HepG2 (cell line): ENCODE data around the gene PRM3. TPM values are rescaled to one million over a fixed set of nuclear protein-coding genes. Genes with fewer than 3 reads are reported as not detected.
A peak's percentile ranks its signal among the peaks of the same experiment; 100 is the strongest.

Experiments used
- BRD4 ChIP-seq: sonication (generic); formaldehyde crosslinking; IDR thresholded peaks from 2 replicates; pipeline ENCODE4 v1.4.0; 2020; ENCODE audit warnings: missing genetic modification reagents
- CBX5 ChIP-seq: sonication (generic); formaldehyde crosslinking; IDR thresholded peaks from 2 replicates; pipeline ENCODE4 v1.4.0; 2020; ENCODE audit warnings: missing genetic modification reagents, borderline replicate concordance
- CHD2 ChIP-seq: IDR thresholded peaks from 2 replicates; pipeline ENCODE4 v1.6.1; 2011; ENCODE audit warnings: low read depth, low read length, improper control_type of control experiment
- IRX3 ChIP-seq: sonication (generic); formaldehyde crosslinking; IDR thresholded peaks from 2 replicates; pipeline ENCODE4 v1.8.1; 2023; ENCODE audit warnings: mild to moderate bottlenecking, low read depth, missing genetic modification reagents, borderline replicate concordance
- RAD21 ChIP-seq: fragments of 450-650 bp; formaldehyde crosslinking; IDR thresholded peaks from 2 replicates; pipeline ENCODE4 v1.5.0; 2020; ENCODE audit warnings: mild to moderate bottlenecking
- SAFB2 ChIP-seq: sonication (generic); formaldehyde crosslinking; IDR thresholded peaks from 2 replicates; pipeline ENCODE4 v1.5.1; 2020; ENCODE audit warnings: missing genetic modification reagents, low read depth, mild to moderate bottlenecking, borderline replicate concordance
- SOX6 ChIP-seq, 2 experiments: fragments of 450-650 bp in 1 of 2; sonication (generic) in 1 of 2; formaldehyde crosslinking in 1 of 2; IDR thresholded peaks; 2 replicates each; pipeline versions ENCODE4 v1.4.0 to v1.6.1; 2017 to 2020; ENCODE audit warnings: antibody characterized with exemption in 1 of 2, mild to moderate bottlenecking in 1 of 2, missing genetic modification reagents in 1 of 2
- SRY ChIP-seq: sonication (generic); formaldehyde crosslinking; IDR thresholded peaks from 2 replicates; pipeline ENCODE4 v1.8.0; 2022; ENCODE audit warnings: mild to moderate bottlenecking, missing genetic modification reagents
- ZMAT3 ChIP-seq: sonication (generic); formaldehyde crosslinking; conservative IDR thresholded peaks from 2 replicates; pipeline ENCODE4 v1.7.0; 2021; ENCODE audit warnings: missing genetic modification reagents
- ZNF563 ChIP-seq: sonication (generic); formaldehyde crosslinking; IDR thresholded peaks from 2 replicates; pipeline ENCODE4 v1.8.0; 2022; ENCODE audit warnings: mild to moderate bottlenecking, moderate library complexity, missing genetic modification reagents
- ZNF878 ChIP-seq: sonication (generic); formaldehyde crosslinking; IDR thresholded peaks from 2 replicates; pipeline ENCODE4 v1.8.1; 2023; ENCODE audit warnings: mild to moderate bottlenecking, missing genetic modification reagents, moderate library complexity
- polyA plus RNA-seq, 8 experiments: library from polyadenylated mRNA; depleted of rRNA in 3 of 8; stranded (reverse) in 7 of 8; unstranded in 1 of 8; fragments of >200 nt; fragmentation: Illumina TruSeq in 4 of 8; extraction: Trizol in 4 of 8; gene quantifications; 2 replicates each; pipeline versions ENCODE4 v1.2.1 to v1.2.3, GENCODE V29; 2011 to 2016; ENCODE audit warnings: low read depth in 4 of 8, missing spikeins in 1 of 8, mixed read lengths in 1 of 8; ENCODE audit not compliant: insufficient read depth in 1 of 8
- total RNA-seq, 5 experiments: library from RNA; depleted of rRNA; stranded (reverse); fragments of >200 nt; fragmentation: Illumina TruSeq; extraction: Trizol; gene quantifications; 2 replicates each; pipeline ENCODE4 v1.2.3, GENCODE V29; 2016; ENCODE audit warnings: low read depth in 1 of 5
- TF ChIP-seq, protein P1 (sequence below): sonication (generic); formaldehyde crosslinking; IDR thresholded peaks from 2 replicates; pipeline ENCODE4 v1.4.0; 2020; ENCODE audit warnings: mild to moderate bottlenecking, missing genetic modification reagents
- TF ChIP-seq, protein P2 (sequence below): sonication (generic); formaldehyde crosslinking; IDR thresholded peaks from 2 replicates; pipeline ENCODE4 v1.5.0; 2020; ENCODE audit warnings: missing genetic modification reagents
- TF ChIP-seq, protein P3 (sequence below): sonication (generic); formaldehyde crosslinking; IDR thresholded peaks from 2 replicates; pipeline ENCODE4 v1.4.0; 2020; ENCODE audit warnings: missing genetic modification reagents, mild to moderate bottlenecking, borderline replicate concordance
- TF ChIP-seq, protein P4 (sequence below): IDR thresholded peaks from 2 replicates; pipeline ENCODE4 v1.6.1; 2012; ENCODE audit warnings: low read depth, low read length, improper control_type of control experiment

Gene PRM3
- total and polyA plus RNA-seq, 2 of the 13 experiments (the other 11 are each of a cell fraction or from before 2014, with no cell fraction given): not detected

DNA sequence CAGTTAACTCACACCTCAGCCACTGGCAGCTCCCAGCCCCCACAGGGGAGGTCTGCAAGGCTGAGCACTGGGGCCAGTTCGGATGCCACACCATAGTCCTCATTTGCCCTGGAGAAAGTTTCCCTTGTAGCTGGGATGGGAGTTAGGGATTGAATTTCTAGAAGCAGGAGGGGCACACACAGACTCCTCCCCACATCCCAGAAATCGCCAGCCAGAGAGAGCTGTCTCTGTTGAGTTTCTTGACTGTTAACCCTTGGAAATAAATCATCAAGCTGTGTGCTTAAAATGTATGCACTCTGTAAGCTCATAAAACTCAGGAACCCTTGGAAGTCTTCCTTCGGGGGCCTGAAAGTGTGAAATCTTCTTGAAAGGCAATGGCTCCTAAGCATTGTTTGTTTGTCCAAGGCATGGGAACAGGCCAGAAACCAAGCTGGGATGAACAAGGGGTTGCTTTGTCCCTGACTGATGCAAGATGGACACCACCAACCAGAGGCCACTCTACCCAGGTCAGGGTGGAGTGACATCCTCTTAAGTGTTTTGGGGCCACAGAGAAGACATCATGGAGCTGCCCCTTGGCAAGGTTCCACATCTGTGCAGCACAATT is 394 bp upstream of the PRM3 start (continued):
- TF ChIP-seq, protein P1, sequence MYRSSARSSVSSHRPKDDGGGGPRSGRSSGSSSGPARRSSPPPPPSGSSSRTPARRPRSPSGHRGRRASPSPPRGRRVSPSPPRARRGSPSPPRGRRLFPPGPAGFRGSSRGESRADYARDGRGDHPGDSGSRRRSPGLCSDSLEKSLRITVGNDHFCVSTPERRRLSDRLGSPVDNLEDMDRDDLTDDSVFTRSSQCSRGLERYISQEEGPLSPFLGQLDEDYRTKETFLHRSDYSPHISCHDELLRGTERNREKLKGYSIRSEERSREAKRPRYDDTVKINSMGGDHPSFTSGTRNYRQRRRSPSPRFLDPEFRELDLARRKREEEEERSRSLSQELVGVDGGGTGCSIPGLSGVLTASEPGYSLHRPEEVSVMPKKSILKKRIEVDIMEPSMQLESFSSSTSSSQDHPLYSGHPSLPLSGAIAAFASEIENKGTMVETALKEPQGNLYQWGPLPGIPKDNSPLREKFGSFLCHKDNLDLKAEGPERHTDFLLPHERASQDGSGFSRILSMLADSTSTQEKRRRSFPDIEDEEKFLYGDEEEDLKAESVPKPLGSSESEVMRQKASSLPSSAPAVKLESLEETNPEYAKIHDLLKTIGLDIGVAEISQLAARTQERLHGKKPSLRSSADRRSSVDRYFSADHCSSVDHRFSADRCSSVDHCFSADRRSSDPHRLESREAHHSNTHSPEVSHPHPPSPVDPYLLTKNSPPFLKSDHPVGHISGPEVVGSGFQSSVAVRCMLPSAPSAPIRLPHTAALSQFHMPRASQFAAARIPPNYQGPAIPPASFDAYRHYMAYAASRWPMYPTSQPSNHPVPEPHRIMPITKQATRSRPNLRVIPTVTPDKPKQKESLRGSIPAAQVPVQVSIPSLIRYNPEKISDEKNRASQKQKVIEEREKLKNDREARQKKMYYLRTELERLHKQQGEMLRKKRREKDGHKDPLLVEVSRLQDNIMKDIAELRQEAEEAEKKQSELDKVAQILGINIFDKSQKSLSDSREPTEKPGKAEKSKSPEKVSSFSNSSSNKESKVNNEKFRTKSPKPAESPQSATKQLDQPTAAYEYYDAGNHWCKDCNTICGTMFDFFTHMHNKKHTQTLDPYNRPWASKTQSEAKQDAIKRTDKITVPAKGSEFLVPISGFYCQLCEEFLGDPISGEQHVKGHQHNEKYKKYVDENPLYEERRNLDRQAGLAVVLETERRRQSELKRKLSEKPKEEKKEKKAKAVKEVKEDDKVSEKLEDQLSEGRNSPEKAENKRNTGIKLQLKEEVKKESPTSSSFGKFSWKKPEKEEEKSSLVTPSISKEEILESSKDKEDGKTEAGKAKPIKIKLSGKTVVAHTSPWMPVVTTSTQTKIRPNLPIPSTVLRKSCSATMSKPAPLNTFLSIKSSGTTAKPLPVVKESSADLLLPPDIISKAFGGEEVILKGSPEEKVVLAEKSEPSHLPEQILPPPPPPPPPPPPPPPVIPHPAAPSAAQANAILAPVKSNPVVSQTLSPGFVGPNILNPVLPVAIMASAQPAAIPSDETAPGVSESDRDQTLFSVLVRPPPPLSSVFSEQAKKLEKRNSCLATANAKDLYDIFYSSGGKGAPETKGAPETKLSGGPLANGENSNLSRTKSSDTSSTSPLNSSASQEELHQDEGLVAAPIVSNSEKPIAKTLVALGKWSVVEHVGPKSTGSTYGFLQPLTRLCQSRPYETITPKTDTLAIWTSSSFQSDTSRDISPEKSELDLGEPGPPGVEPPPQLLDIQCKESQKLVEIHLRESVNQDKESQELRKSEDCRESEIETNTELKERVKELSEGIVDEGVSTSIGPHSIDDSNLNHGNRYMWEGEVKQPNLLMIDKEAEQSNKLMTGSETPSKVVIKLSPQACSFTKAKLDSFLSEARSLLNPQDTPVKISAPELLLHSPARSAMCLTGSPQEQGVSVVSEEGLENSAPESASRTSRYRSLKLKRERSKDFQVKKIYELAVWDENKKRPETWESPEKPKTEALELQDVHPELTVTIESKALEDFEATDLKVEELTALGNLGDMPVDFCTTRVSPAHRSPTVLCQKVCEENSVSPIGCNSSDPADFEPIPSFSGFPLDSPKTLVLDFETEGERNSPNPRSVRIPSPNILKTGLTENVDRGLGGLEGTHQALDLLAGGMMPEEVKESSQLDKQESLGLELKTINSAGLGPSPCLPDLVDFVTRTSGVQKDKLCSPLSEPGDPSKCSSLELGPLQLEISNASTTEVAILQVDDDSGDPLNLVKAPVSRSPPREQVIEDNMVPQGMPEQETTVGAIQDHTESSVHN (CRISPR knock-in tag): no peak
- TF ChIP-seq, protein P2, sequence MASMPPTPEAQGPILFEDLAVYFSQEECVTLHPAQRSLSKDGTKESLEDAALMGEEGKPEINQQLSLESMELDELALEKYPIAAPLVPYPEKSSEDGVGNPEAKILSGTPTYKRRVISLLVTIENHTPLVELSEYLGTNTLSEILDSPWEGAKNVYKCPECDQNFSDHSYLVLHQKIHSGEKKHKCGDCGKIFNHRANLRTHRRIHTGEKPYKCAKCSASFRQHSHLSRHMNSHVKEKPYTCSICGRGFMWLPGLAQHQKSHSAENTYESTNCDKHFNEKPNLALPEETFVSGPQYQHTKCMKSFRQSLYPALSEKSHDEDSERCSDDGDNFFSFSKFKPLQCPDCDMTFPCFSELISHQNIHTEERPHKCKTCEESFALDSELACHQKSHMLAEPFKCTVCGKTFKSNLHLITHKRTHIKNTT (CRISPR knock-in tag): no peak
- TF ChIP-seq ZMAT3 (CRISPR knock-in tag) (no peak), ZNF563 (CRISPR knock-in tag) (no peak), CHD2 (no peak; the same call in 1 of the 2 replicates), RAD21 (CRISPR knock-in tag) (0 out of 2 replicates have a peak, but pooled peaks have one; percentile 22), SRY (CRISPR knock-in tag) (0 out of 2 replicates have a peak, but pooled peaks have one; percentile 12), BRD4 (peak; percentile 82), SAFB2 (peak; percentile 26; the same call in 1 of the 2 replicates), SOX6 (IDR thresholded peaks at IDR 0.05) (no peak), SOX6 (CRISPR knock-in tag; IDR thresholded peaks at IDR 0.05) (peak; percentile 11), ZNF878 (CRISPR knock-in tag) (peak; percentile 52; the same call in 1 of the 2 replicates), IRX3 (no peak), CBX5 (CRISPR knock-in tag) (peak; percentile 85; the same call in 1 of the 2 replicates)
- TF ChIP-seq, protein P3, sequence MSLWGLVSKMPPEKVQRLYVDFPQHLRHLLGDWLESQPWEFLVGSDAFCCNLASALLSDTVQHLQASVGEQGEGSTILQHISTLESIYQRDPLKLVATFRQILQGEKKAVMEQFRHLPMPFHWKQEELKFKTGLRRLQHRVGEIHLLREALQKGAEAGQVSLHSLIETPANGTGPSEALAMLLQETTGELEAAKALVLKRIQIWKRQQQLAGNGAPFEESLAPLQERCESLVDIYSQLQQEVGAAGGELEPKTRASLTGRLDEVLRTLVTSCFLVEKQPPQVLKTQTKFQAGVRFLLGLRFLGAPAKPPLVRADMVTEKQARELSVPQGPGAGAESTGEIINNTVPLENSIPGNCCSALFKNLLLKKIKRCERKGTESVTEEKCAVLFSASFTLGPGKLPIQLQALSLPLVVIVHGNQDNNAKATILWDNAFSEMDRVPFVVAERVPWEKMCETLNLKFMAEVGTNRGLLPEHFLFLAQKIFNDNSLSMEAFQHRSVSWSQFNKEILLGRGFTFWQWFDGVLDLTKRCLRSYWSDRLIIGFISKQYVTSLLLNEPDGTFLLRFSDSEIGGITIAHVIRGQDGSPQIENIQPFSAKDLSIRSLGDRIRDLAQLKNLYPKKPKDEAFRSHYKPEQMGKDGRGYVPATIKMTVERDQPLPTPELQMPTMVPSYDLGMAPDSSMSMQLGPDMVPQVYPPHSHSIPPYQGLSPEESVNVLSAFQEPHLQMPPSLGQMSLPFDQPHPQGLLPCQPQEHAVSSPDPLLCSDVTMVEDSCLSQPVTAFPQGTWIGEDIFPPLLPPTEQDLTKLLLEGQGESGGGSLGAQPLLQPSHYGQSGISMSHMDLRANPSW (CRISPR knock-in tag): no peak
- TF ChIP-seq, protein P4, sequence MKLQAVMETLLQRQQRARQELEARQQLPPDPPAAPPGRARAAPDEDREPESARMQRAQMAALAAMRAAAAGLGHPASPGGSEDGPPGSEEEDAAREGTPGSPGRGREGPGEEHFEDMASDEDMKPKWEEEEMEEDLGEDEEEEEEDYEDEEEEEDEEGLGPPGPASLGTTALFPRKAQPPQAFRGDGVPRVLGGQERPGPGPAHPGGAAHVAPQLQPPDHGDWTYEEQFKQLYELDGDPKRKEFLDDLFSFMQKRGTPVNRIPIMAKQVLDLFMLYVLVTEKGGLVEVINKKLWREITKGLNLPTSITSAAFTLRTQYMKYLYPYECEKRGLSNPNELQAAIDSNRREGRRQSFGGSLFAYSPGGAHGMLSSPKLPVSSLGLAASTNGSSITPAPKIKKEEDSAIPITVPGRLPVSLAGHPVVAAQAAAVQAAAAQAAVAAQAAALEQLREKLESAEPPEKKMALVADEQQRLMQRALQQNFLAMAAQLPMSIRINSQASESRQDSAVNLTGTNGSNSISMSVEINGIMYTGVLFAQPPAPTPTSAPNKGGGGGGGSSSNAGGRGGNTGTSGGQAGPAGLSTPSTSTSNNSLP: no peak
